Measurements from ENCODE around the gene KCNH2.

DNA sequence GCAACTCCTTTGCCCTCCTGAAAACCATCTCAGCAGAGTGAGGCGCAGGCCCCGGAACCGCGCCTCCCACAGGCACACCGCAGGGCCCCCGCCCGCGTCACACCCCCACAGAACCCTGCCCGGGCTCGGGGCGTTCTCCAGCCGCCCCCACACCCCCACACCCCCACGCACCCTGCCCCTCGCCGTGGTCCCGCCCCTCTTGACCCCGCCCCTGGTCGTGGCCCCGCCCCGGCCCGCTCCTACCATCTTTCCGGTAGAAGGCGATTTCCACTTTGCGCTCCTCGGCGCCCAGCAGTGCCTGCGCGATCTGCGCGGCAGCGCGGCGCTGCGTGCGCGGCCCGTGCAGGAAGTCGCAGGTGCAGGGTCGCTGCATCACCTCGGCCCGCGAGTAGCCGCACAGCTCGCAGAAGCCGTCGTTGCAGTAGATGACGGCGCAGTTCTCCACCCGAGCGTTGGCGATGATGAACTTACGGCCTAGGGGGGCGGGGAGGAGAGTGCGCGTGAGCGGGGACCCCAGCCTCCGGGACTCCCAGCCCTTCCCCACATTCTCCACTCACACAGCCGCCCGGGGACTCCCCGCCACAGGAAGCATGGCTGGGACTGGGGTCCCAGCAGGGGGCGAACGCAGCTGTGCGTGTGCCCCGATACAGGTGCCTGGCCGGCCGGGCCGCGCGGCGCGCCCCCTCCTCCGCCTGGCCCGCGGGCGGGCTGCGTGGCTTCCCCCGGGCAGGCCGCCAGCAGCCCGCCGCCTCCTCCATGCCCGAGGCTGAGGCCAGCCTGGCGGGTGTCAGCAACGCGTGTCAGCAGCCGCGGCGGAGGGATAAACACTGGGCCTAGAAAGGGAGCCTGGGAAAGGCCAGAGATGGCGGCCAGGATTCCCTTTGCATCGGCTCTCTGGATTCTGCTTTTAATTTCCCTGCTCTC is 3.4 kb downstream of the KCNH2 start:
- TF ChIP-seq, protein P1, sequence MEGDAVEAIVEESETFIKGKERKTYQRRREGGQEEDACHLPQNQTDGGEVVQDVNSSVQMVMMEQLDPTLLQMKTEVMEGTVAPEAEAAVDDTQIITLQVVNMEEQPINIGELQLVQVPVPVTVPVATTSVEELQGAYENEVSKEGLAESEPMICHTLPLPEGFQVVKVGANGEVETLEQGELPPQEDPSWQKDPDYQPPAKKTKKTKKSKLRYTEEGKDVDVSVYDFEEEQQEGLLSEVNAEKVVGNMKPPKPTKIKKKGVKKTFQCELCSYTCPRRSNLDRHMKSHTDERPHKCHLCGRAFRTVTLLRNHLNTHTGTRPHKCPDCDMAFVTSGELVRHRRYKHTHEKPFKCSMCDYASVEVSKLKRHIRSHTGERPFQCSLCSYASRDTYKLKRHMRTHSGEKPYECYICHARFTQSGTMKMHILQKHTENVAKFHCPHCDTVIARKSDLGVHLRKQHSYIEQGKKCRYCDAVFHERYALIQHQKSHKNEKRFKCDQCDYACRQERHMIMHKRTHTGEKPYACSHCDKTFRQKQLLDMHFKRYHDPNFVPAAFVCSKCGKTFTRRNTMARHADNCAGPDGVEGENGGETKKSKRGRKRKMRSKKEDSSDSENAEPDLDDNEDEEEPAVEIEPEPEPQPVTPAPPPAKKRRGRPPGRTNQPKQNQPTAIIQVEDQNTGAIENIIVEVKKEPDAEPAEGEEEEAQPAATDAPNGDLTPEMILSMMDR (IDR thresholded peaks at IDR 0.05; ENCODE audit: insufficient read depth, low read length, poor library complexity, severe bottlenecking): peak; percentile 24
- no peak for TF ChIP-seq EZH2phosphoT487 (conservative IDR thresholded peaks at IDR 0.05; ENCODE audit: low read length)

Data from SU-DHL-6 (cell line).